Measurements from ENCODE around the gene TNS3. TPM values are rescaled to one million over a fixed set of nuclear protein-coding genes. Genes with fewer than 3 reads are reported as not detected.

Gene TNS3
- total and polyA plus RNA-seq, 10 of the 15 experiments (the other 5 are each of a cell fraction or from before 2014, with no cell fraction given) = 0.27 to 2.7 (median 0.79) TPM

GRCh38 chr7:47521011-47521795, 60.7 kb downstream of the TNS3 start:
- intact Hi-C loops (cut with micrococcal nuclease; ENCODE audit: unreplicated experiment) = no loop called here

More at GRCh38 chr7:47521011-47521795, 60.7 kb downstream of the TNS3 start:
- H3K79me2 ChIP-seq (ENCODE audit: control insufficient read depth, insufficient read depth, low read length) = no peaks in the 10 kb centered on the region
- RAD21 ChIA-PET (ENCODE audit: unreplicated experiment) = no interaction called here
- in situ Hi-C loops (cut with MboI) = no loop called here
- no peak overlapping the region for H3K9ac ChIP-seq (ENCODE audit: control insufficient read depth, insufficient read depth, low read length)
- TF ChIP-seq ZNF217 (IDR thresholded peaks at IDR 0.05) = no peak
- TF ChIP-seq NFYB (IDR thresholded peaks at IDR 0.05; ENCODE audit: insufficient read depth, low read depth, low read length) = no peak
- TF ChIP-seq SMC3 (IDR thresholded peaks at IDR 0.05; ENCODE audit: borderline replicate concordance, low read length) = no peak
- no peak for TF ChIP-seq EED (IDR thresholded peaks at IDR 0.05; ENCODE audit: low read depth)
- TF ChIP-seq SPI1 (IDR thresholded peaks at IDR 0.05; ENCODE audit: borderline replicate concordance, insufficient read depth, low read depth, low read length) = no peak
- TF ChIP-seq SIN3A (IDR thresholded peaks at IDR 0.05; ENCODE audit: low read depth, low read length) = no peak
- no peak for TF ChIP-seq E2F8 (IDR thresholded peaks at IDR 0.05; ENCODE audit: low read depth, partially characterized antibody)
- DNase-seq (ENCODE audit: low read depth, low spot score) (no peak), ATAC-seq (no peak), FAIRE-seq (no peak)
- POLR2A ChIA-PET = no interaction called here
- 42% methylated on average over 13 of the region's 13 CpGs for WGBS (ENCODE audit: insufficient coverage, insufficient replicate concordance, low lambda C conversion rate, missing lambda C conversion rate)
- H3K4me2 ChIP-seq (ENCODE audit: control insufficient read depth, insufficient read depth) = no peak overlapping the region
- SMC1A ChIA-PET (ENCODE audit: uncharacterized antibody, unreplicated experiment) = no interaction called here
- no TSS peak for BruUV-seq (replicated peaks)
- H3K27ac ChIP-seq (ENCODE audit: control insufficient read depth, insufficient read depth) = no peak overlapping the region
- no peaks in the 10 kb centered on the region; a peak in 1 of 4 replicates for H3K27me3 ChIP-seq (replicated peaks in 1 of 2; ENCODE audit: control insufficient read depth in 2 of 2, insufficient read depth in 2 of 2, low read length in 1 of 2)
- H3K4me1 ChIP-seq (ENCODE audit: control insufficient read depth, insufficient read depth, low read length) = no peaks in the 10 kb centered on the region
- no peaks in the 10 kb centered on the region for H3K36me3 ChIP-seq (ENCODE audit: control insufficient read depth in 2 of 2, insufficient read depth in 2 of 2, low read length in 1 of 2)
- H3K9me3 ChIP-seq (replicated peaks; ENCODE audit: control insufficient read depth, insufficient read depth, low read length) = no peaks in the 10 kb centered on the region
- no peak overlapping the region for H2AFZ ChIP-seq (ENCODE audit: control insufficient read depth, low read depth, low read length)
- CTCF ChIA-PET = no interaction called here
- H4K20me1 ChIP-seq (ENCODE audit: control insufficient read depth, insufficient read depth) = no peaks in the 10 kb centered on the region
- no peak overlapping the region for H3K4me3 ChIP-seq

All from GM12878 (cell line).